Testis (tissue), 3 donors: ENCODE results near the gene DYRK1A. TPM values are rescaled to one million over a fixed set of nuclear protein-coding genes. Genes with fewer than 3 reads are reported as not detected.
A peak's percentile ranks its signal among the peaks of the same experiment; 100 is the strongest.

Experiments
- DNase-seq: peaks from one replicate; pipeline ENCODE4 v3.0.0-alpha.2; 2019
- H3K27ac ChIP-seq, 2 donors: fragments of 200-600 bp; sonication (generic); one replicate each; pipeline ENCODE4 v1.5.1; 2019
- H3K27me3 ChIP-seq: fragments of 200-600 bp; sonication (generic); one replicate; pipeline ENCODE4 v1.5.1; 2019
- H3K36me3 ChIP-seq: fragments of 200-600 bp; sonication (generic); one replicate; pipeline ENCODE4 v1.5.1; 2017; ENCODE audit warnings: low read depth; ENCODE audit errors: missing control alignments
- H3K4me1 ChIP-seq: fragments of 200-600 bp; sonication (generic); one replicate; pipeline ENCODE4 v1.5.1; 2019
- H3K4me3 ChIP-seq, 2 donors: fragments of 200-600 bp; sonication (generic); one replicate each; pipeline ENCODE4 v1.5.1; 2017 to 2019
- H3K9me3 ChIP-seq: fragments of 200-600 bp; sonication (generic); one replicate; pipeline ENCODE4 v1.5.1; 2017
- CTCF ChIP-seq, 3 experiments: fragments of 450-650 bp in 2 of 3; fragments of 200-600 bp in 1 of 3; sonication (generic) in 1 of 3; IDR thresholded peaks; one replicate each; pipeline ENCODE4 v1.5.1; 2016 to 2019; ENCODE audit warnings: antibody characterized with exemption in 3 of 3, mild to moderate bottlenecking in 2 of 3, moderate library complexity in 1 of 3
- POLR2A ChIP-seq: fragments of 450-650 bp; IDR thresholded peaks from one replicate; pipeline ENCODE4 v1.6.1; 2017; ENCODE audit warnings: antibody characterized with exemption, mild to moderate bottlenecking, moderate library complexity
- WGBS, 2 donors: methylation state at CpG; one replicate each; pipeline ENCODE4 v1.1.5; 2018; 5-methylcytosine and 5-hydroxymethylcytosine counted together
- intact Hi-C: fragments of 100-400 bp; cut with DNase I; formaldehyde crosslinking; loops from one replicate; pipeline ENCODE4 v1.15.1; 2023; ENCODE audit warnings: low total_unique reads
- polyA plus RNA-seq: library from polyadenylated mRNA; stranded (reverse); fragments of 350-450 nt; fragmentation: Illumina TruSeq; extraction: RNeasy Lipid Tissue Mini Kit (QIAGEN cat#74804); gene quantifications from one replicate; pipeline ENCODE4 v1.2.3, GENCODE V29; 2014; ENCODE audit warnings: low read depth, low replicate concordance; ENCODE audit not compliant: insufficient read depth
- total RNA-seq, 2 donors: library from RNA; depleted of rRNA; stranded (reverse); fragments of >200 nt; gene quantifications; one replicate each; pipeline ENCODE4 v1.2.3, GENCODE V29; 2016

Gene DYRK1A
- total and polyA plus RNA-seq, 3 donors from 2014 or later: 68.6 to 166 (median 141) TPM

GRCh38 chr21:37338671-37339551 lies 27.7 kb upstream of the DYRK1A start:
- Histone ChIP-seq H3K9me3 (no peaks in the 10 kb centered on the region), H3K27me3 (no peaks in the 10 kb centered on the region), H3K4me3 (no peak overlapping the region), H3K36me3 (no peaks in the 10 kb centered on the region), H3K4me1 (peaks cover 4% of the 10 kb centered on the region), H3K27ac (peak overlapping the region in 1 of 2 donors; percentile 58)
- WGBS, 2 donors: 39 to 46% methylated on average over 11 of the region's 11 CpGs
- TF ChIP-seq POLR2A: no peak
- TF ChIP-seq CTCF (IDR thresholded peaks at IDR 0.05): no peak
- DNase-seq: no peak
- intact Hi-C loops: no loop called here

- Histone ChIP-seq H3K36me3 (no peaks in the 10 kb centered on the region), H3K27ac (peak overlapping the region in 1 of 2 donors; percentile 58), H3K9me3 (no peaks in the 10 kb centered on the region), H3K4me1 (peaks cover 4% of the 10 kb centered on the region), H3K27me3 (no peaks in the 10 kb centered on the region), H3K4me3 (no peak overlapping the region)
- TF ChIP-seq POLR2A: no peak
- TF ChIP-seq CTCF (IDR thresholded peaks at IDR 0.05): no peak
- WGBS, 2 donors: 41 to 44% methylated on average over 1 of the region's 1 CpG
- intact Hi-C loops: no loop called here
- DNase-seq: no peak
These were observed 27.0 kb upstream of the DYRK1A start for GRCh38 chr21:37339552-37339939.

- Histone ChIP-seq H3K27ac (no peak overlapping the region), H3K9me3 (no peaks in the 10 kb centered on the region), H3K36me3 (no peaks in the 10 kb centered on the region), H3K27me3 (no peaks in the 10 kb centered on the region), H3K4me3 (no peak overlapping the region), H3K4me1 (peaks cover 4% of the 10 kb centered on the region)
- no peak for DNase-seq
- 64 to 66% methylated on average over 8 of the region's 8 CpGs for WGBS, 2 donors
- intact Hi-C loops: loop anchor here (10.0 kb wide), 1 partner anchor 213 kb away; no protein-coding TSS in a partner anchor
- TF ChIP-seq CTCF (IDR thresholded peaks at IDR 0.05) (no peak), POLR2A (no peak)
These were observed 25.2 kb upstream of the DYRK1A start for GRCh38 chr21:37341254-37341960.

- WGBS, 2 donors: 81 to 91% methylated on average over 9 of the region's 9 CpGs
- no peaks in the 10 kb centered on the region for H3K27me3 ChIP-seq
- no peaks in the 10 kb centered on the region for H3K9me3 ChIP-seq
- DNase-seq: no peak
- H3K4me3 ChIP-seq: no peak overlapping the region
- no peaks in the 10 kb centered on the region for H3K36me3 ChIP-seq
- H3K4me1 ChIP-seq: peaks cover 4% of the 10 kb centered on the region
- no peak overlapping the region for H3K27ac ChIP-seq
- TF ChIP-seq POLR2A (no peak), CTCF (IDR thresholded peaks at IDR 0.05) (no peak)
- intact Hi-C loops: loop anchor here (10.0 kb wide), 1 partner anchor 213 kb away; no protein-coding TSS in a partner anchor
These were observed 24.4 kb upstream of the DYRK1A start for GRCh38 chr21:37342046-37342632.
